Nephron progenitor cell (in vitro differentiated cells): Measurements from ENCODE around the gene RAP1GAP2.

ENCODE experiments used
- DNase-seq: peaks from one replicate; pipeline ENCODE4 v3.0.0; 2021
- H3K27ac Mint-ChIP-seq: 2 replicates; pipeline ENCODE4 v1.8.0; 2021; ENCODE audit warnings: mild to moderate bottlenecking, moderate library complexity, mixed read lengths
- H3K27me3 Mint-ChIP-seq: 2 replicates; pipeline ENCODE4 v1.8.0; 2021; ENCODE audit warnings: mild to moderate bottlenecking, low read depth, mixed read lengths; ENCODE audit not compliant: poor library complexity
- H3K36me3 Mint-ChIP-seq: 2 replicates; pipeline ENCODE4 v1.8.0; 2021; ENCODE audit warnings: low read depth, mixed read lengths
- H3K4me1 Mint-ChIP-seq: 2 replicates; pipeline ENCODE4 v1.8.0; 2021; ENCODE audit warnings: mixed read lengths
- H3K4me3 Mint-ChIP-seq: 2 replicates; pipeline ENCODE4 v1.8.0; 2021; ENCODE audit warnings: mild to moderate bottlenecking, moderate library complexity, mixed read lengths
- H3K9me3 Mint-ChIP-seq: 2 replicates; pipeline ENCODE4 v1.8.0; 2021; ENCODE audit warnings: mild to moderate bottlenecking, moderate library complexity, mixed read lengths
- CTCF ChIP-seq: fragments of 200-600 bp; sonication (generic); IDR thresholded peaks from 2 replicates; pipeline ENCODE4 v1.5.0; 2021; ENCODE audit warnings: antibody characterized with exemption

Gene RAP1GAP2

GRCh38 chr17:2964831-2965230 is 168.6 kb downstream of the RAP1GAP2 start:
- no peak for TF ChIP-seq CTCF
- Mint-ChIP-seq H3K9me3 (no peaks in the 10 kb centered on the region), H3K4me1 (peaks cover 39% of the 10 kb centered on the region), H3K27me3 (peaks cover 20% of the 10 kb centered on the region), H3K4me3 (no peak overlapping the region), H3K27ac (peak overlapping the region; percentile 48), H3K36me3 (no peaks in the 10 kb centered on the region)
- DNase-seq, result no peak

GRCh38 chr17:2965621-2966595 is 169.7 kb downstream of the RAP1GAP2 start:
- DNase-seq, result no peak
- H3K9me3 Mint-ChIP-seq, result no peaks in the 10 kb centered on the region

GRCh38 chr17:2967515-2967914 is 171.3 kb downstream of the RAP1GAP2 start:
- no peak overlapping the region for H3K27ac Mint-ChIP-seq
- DNase-seq, result no peak
- TF ChIP-seq CTCF, result no peak
- peaks cover 10% of the 10 kb centered on the region for H3K27me3 Mint-ChIP-seq
- H3K36me3 Mint-ChIP-seq, result no peaks in the 10 kb centered on the region
- H3K4me1 Mint-ChIP-seq, result peaks cover 31% of the 10 kb centered on the region
- H3K4me3 Mint-ChIP-seq, result no peak overlapping the region
- H3K9me3 Mint-ChIP-seq, result no peaks in the 10 kb centered on the region

More at GRCh38 chr17:2965621-2966595, 169.7 kb downstream of the RAP1GAP2 start:
- no peak for TF ChIP-seq CTCF
- peaks cover 17% of the 10 kb centered on the region for H3K27me3 Mint-ChIP-seq
- H3K4me3 Mint-ChIP-seq, result no peak overlapping the region
- peaks cover 31% of the 10 kb centered on the region for H3K4me1 Mint-ChIP-seq
- no peak overlapping the region for H3K27ac Mint-ChIP-seq
- H3K36me3 Mint-ChIP-seq, result no peaks in the 10 kb centered on the region

- Mint-ChIP-seq H3K4me1 (no peaks in the 10 kb centered on the region), H3K27me3 (peaks cover 6% of the 10 kb centered on the region), H3K36me3 (no peaks in the 10 kb centered on the region), H3K27ac (no peak overlapping the region), H3K9me3 (peaks cover 25% of the 10 kb centered on the region), H3K4me3 (no peak overlapping the region)
- TF ChIP-seq CTCF, result no peak
- DNase-seq, result no peak
These were observed 175.6 kb downstream of the RAP1GAP2 start for GRCh38 chr17:2971851-2972250.

GRCh38 chr17:2972749-2973148 is 176.5 kb downstream of the RAP1GAP2 start:
- Mint-ChIP-seq H3K4me3 (no peak overlapping the region), H3K27ac (no peak overlapping the region)
- DNase-seq, result no peak

More at GRCh38 chr17:2972749-2973148, 176.5 kb downstream of the RAP1GAP2 start:
- Mint-ChIP-seq H3K9me3 (peaks cover 25% of the 10 kb centered on the region), H3K27me3 (no peaks in the 10 kb centered on the region), H3K4me1 (no peaks in the 10 kb centered on the region), H3K36me3 (no peaks in the 10 kb centered on the region)
- no peak for TF ChIP-seq CTCF
